Sigmoid colon (tissue), 7 donors: Measurements from ENCODE around the gene SPATA6. TPM values are rescaled to one million over a fixed set of nuclear protein-coding genes. Genes with fewer than 3 reads are reported as not detected.
"Not testable (repeated sequence)": the region's sequence is repeated elsewhere in the genome, so short reads cannot be mapped to it uniquely, and the experiment has no call there.

Source experiments
- DNase-seq: peaks from one replicate; pipeline ENCODE4 v3.0.0-alpha.2; 2019
- H3K27ac ChIP-seq, 4 donors: fragments of 200-600 bp; sonication (generic); one replicate each; pipeline ENCODE4 v1.5.1; 2016 to 2019; ENCODE audit warnings: mild to moderate bottlenecking in 1 of 4
- H3K27me3 ChIP-seq, 3 donors: fragments of 200-600 bp; sonication (generic); one replicate each; pipeline ENCODE4 v1.5.1; 2019; ENCODE audit warnings: mild to moderate bottlenecking in 1 of 3
- H3K36me3 ChIP-seq, 4 donors: fragments of 200-600 bp; sonication (generic); one replicate each; pipeline ENCODE4 v1.5.1; 2016 to 2019
- H3K4me1 ChIP-seq, 4 donors: fragments of 200-600 bp; sonication (generic); one replicate each; pipeline ENCODE4 v1.5.1; 2017 to 2019
- H3K4me3 ChIP-seq, 4 donors: fragments of 200-600 bp; sonication (generic); one replicate each; pipeline ENCODE4 v1.5.1; 2017 to 2019; ENCODE audit warnings: mild to moderate bottlenecking in 2 of 4, moderate library complexity in 1 of 4
- H3K9me3 ChIP-seq, 4 donors: fragments of 200-600 bp in 3 of 4; sonication (generic) in 3 of 4; one replicate each; pipeline versions ENCODE4 v1.5.1 to v1.6.1; 2013 to 2019
- EP300 ChIP-seq, 4 donors: sonication (generic); formaldehyde crosslinking; IDR thresholded peaks; one replicate each; pipeline ENCODE4 v1.6.1; 2017; ENCODE audit warnings: antibody characterized with exemption in 4 of 4
- POLR2A ChIP-seq, 2 donors: fragments of 450-650 bp; IDR thresholded peaks; one replicate each; pipeline ENCODE4 v1.6.1; 2016; ENCODE audit warnings: antibody characterized with exemption in 2 of 2, mild to moderate bottlenecking in 2 of 2, moderate library complexity in 2 of 2
- POLR2AphosphoS5 ChIP-seq, 4 donors: sonication (generic); formaldehyde crosslinking; IDR thresholded peaks; one replicate each; pipeline ENCODE4 v1.6.1; 2017; ENCODE audit warnings: antibody characterized with exemption in 4 of 4
- WGBS, 2 donors: extraction: QIAGEN DNeasy Blood & Tissue Kit; methylation state at CpG; one replicate each; pipeline ENCODE4 v1.1.7; 2013; 5-methylcytosine and 5-hydroxymethylcytosine counted together
- intact Hi-C: fragments of 100-400 bp; cut with DNase I; formaldehyde crosslinking; loops from one replicate; pipeline ENCODE4 v1.15.1; 2023
- polyA plus RNA-seq, 3 donors: library from polyadenylated mRNA; stranded (reverse); fragments of 200-250 nt; gene quantifications; one replicate each; pipeline ENCODE4 v1.2.3, GENCODE V29; 2013
- total RNA-seq, 4 donors: library from RNA; depleted of rRNA; stranded (reverse); fragments of >200 nt; gene quantifications; one replicate each; pipeline ENCODE4 v1.1.0, GENCODE V29; 2016
- TF ChIP-seq, protein P1 (sequence below), 4 experiments: fragments of 450-650 bp in 3 of 4; fragments of 200-600 bp in 1 of 4; IDR thresholded peaks; one replicate each; pipeline ENCODE4 v1.5.1; 2016 to 2019; ENCODE audit warnings: antibody characterized with exemption in 4 of 4, mild to moderate bottlenecking in 3 of 4, moderate library complexity in 2 of 4
- donor health status: healthy with polysubstance abuse.
- donor health status: Bipolar disorder and iron deficiency.
- donor health status: healthy.

Gene SPATA6
- total RNA-seq (10 to 100 TPM; 17.6 to 31.4 (median 19.3) TPM), polyA plus RNA-seq (1 to 10 TPM; 3.7 to 4.8 (median 3.8) TPM)

DNA sequence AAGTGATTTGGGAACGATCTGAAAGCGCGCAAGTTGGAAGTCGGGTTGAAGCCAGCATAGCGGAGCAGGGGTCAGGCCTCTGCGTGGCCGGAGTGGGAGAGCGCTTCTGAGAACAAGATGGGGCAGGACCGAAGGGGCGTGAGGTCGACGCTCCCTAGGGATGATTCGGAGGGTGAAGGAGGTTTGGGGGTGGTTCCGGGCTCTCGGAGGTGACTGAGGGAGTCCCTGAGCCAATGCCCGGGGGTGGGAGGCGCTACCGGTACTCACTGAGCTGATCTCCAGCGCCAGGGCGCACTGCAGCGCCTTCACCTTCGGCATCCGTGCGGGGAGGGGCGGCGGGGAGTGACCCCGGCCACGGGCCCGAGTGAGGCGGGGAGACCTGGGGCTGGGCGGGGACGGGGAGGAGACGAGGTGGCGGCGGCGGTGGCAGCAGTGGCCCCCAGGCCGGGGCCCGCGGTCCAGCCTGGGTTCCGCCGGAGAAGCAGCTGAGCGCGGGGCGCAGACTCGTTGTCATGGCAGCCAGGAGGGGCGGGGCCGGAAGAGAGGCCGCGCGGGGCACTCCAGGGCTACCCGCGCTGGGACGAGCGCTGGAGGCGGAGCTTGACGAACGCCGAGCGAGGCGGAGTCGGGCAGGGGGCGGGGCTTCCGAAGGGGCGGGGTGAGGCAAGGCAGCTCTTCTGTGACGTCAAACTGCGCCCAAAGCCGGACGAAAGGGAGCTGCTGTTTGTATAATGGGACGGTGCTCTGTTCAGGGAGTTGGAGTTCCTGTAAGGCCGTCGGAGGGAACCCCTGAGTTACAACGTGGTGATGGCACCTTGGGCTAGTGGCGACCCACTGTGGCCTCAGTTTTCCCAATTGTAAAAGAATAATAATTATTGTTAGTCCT is at the start of gene SPATA6:
TSS of gene SPATA6 (minus strand) at position 514 of the 886 bp plus-strand sequence. CDS start at position 318, 196 bp downstream.
- H3K4me3 ChIP-seq, result peak within 1 kb of the TSS; percentile 70 to 95 (median 84)
- WGBS, 2 donors, result 1% methylated on average over 73 of the region's 73 CpGs
- H3K9me3 ChIP-seq, result no peaks in the 10 kb centered on the region
- DNase-seq, result peak; percentile 99
- H3K4me1 ChIP-seq, result peaks cover 0 to 29% (median 22%) of the 10 kb centered on the region in 4 donors
- H3K27ac ChIP-seq, result peak within 1 kb of the TSS; percentile 89 to 96 (median 96)
- TF ChIP-seq EP300 (IDR thresholded peaks at IDR 0.05) (no peak), POLR2A (IDR thresholded peaks at IDR 0.05) (peak; percentile 63 to 79), POLR2AphosphoS5 (IDR thresholded peaks at IDR 0.05) (peak; percentile 88 to 98 (median 92))
- TF ChIP-seq, protein P1, sequence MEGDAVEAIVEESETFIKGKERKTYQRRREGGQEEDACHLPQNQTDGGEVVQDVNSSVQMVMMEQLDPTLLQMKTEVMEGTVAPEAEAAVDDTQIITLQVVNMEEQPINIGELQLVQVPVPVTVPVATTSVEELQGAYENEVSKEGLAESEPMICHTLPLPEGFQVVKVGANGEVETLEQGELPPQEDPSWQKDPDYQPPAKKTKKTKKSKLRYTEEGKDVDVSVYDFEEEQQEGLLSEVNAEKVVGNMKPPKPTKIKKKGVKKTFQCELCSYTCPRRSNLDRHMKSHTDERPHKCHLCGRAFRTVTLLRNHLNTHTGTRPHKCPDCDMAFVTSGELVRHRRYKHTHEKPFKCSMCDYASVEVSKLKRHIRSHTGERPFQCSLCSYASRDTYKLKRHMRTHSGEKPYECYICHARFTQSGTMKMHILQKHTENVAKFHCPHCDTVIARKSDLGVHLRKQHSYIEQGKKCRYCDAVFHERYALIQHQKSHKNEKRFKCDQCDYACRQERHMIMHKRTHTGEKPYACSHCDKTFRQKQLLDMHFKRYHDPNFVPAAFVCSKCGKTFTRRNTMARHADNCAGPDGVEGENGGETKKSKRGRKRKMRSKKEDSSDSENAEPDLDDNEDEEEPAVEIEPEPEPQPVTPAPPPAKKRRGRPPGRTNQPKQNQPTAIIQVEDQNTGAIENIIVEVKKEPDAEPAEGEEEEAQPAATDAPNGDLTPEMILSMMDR (IDR thresholded peaks at IDR 0.05), result no peak
- H3K27me3 ChIP-seq, result no peaks in the 10 kb centered on the region
- intact Hi-C loops, result loop anchor here (5.0 kb wide), 1 partner anchor 300 kb away; no protein-coding TSS in a partner anchor
- no peaks in the 10 kb centered on the region for H3K36me3 ChIP-seq

- H3K4me3 ChIP-seq, H3K9me3 ChIP-seq, H3K27me3 ChIP-seq, H3K36me3 ChIP-seq, DNase-seq, intact Hi-C loops, H3K27ac ChIP-seq, H3K4me1 ChIP-seq: not testable (repeated sequence)
- WGBS, 2 donors, result 82 to 87% methylated on average over 6 of the region's 6 CpGs
These were observed 47.9 kb upstream of the SPATA6 start for GRCh38 chr1:48519896-48520295.

GRCh38 chr1:48506870-48507269 is 34.9 kb upstream of the SPATA6 start:
- 0 to 2% methylated on average over 1 of the region's 1 CpG for WGBS, 2 donors
- no peak for DNase-seq
- TF ChIP-seq, protein P1 (IDR thresholded peaks at IDR 0.05), result no peak
- TF ChIP-seq POLR2A (IDR thresholded peaks at IDR 0.05), result no peak
- TF ChIP-seq POLR2AphosphoS5 (IDR thresholded peaks at IDR 0.05), result no peak
- TF ChIP-seq EP300 (IDR thresholded peaks at IDR 0.05), result no peak
- H3K36me3 ChIP-seq, result no peaks in the 10 kb centered on the region
- intact Hi-C loops, result no loop called here
- H3K27ac ChIP-seq, result no peak overlapping the region
- H3K4me3 ChIP-seq, result no peak overlapping the region
- no peaks in the 10 kb centered on the region for H3K4me1 ChIP-seq
- H3K27me3 ChIP-seq, result no peaks in the 10 kb centered on the region
- H3K9me3 ChIP-seq, result no peaks in the 10 kb centered on the region

DNA sequence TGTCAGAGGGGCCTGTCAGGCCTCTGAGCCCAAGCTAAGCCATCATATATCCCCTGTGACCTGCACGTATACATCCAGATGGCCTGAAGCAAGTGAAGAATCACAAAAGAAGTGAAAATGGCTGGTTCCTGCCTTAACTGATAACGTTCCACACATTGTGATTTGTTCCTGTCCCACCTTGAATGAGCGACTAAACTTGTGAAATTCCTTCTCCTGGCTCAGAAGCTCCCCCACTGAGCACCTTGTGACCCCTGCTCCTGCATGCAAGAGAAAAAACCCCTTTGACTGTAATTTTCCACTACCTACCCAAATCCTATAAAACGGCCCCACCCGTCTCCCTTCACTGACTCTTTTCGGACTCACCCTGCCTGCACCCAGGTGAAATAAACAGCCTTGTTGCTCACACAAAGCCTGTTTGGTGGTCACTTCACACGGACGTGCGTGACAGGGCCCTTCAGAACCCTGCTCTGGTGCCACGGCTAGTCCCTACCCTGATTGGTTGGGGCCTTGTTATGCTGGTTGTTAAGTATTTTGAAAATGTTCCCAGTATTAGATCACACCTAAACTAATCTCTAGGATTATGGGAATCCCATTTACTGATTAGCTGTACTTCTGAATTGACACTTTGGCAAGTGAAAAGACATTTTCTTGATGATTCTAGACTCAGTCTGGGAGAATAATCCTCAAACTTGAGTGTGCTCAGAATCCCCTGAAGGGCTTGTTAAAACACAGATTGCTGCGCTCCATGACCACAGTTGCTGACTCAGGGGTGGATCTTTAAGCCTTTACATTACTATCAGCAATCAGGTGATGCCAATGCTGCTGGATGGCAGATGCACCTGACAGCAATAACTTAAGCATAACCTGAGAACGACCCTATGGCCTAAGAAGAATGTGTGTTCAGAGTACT is 28.8 kb upstream of the SPATA6 start:
- no peaks in the 10 kb centered on the region for H3K36me3 ChIP-seq
- H3K27ac ChIP-seq, result no peak overlapping the region
- no peaks in the 10 kb centered on the region for H3K9me3 ChIP-seq
- no peak for DNase-seq
- TF ChIP-seq EP300 (IDR thresholded peaks at IDR 0.05) (no peak), POLR2AphosphoS5 (IDR thresholded peaks at IDR 0.05) (no peak)
- WGBS, 2 donors, result 52 to 71% methylated on average over 12 of the region's 12 CpGs
- H3K4me1 ChIP-seq, result no peaks in the 10 kb centered on the region
- H3K4me3 ChIP-seq, result no peak overlapping the region
- intact Hi-C loops, result no loop called here
- no peaks in the 10 kb centered on the region for H3K27me3 ChIP-seq

DNA sequence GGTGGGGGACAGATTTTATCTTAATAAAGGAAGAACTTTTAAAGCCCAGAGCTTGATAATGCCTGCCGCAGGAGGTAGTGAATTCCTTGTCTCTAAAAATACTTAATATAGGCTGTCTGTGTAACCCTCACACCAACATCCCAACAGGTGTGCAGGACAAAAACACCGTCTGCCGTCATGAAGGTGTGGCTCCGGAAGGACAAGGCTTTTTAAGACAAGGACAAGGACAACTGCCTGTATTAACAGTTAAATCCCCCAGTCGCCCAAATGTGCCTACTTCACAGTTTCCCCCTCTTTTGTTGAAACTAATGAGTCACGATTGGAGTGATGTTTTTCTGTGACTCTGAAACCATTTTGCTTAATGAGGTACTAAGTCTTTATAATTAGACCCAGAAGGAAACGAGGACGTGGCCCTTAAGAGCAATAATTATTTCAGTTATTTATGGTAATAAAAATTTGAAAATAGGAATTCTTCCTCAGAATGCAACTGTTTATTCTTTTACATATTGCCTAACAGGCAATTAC is 27.3 kb upstream of the SPATA6 start:
- WGBS, 2 donors, result 75 to 87% methylated on average over 8 of the region's 8 CpGs
- no peak for DNase-seq
- intact Hi-C loops, result loop anchor here (5.0 kb wide), 3 partner anchors 47 to 392 kb away; no protein-coding TSS in a partner anchor
- TF ChIP-seq POLR2AphosphoS5 (IDR thresholded peaks at IDR 0.05) (no peak), EP300 (IDR thresholded peaks at IDR 0.05) (no peak), POLR2A (IDR thresholded peaks at IDR 0.05) (no peak)
- TF ChIP-seq, protein P1 (IDR thresholded peaks at IDR 0.05), result no peak
- H3K27ac ChIP-seq, result no peak overlapping the region
- H3K9me3 ChIP-seq, result no peaks in the 10 kb centered on the region
- no peak overlapping the region for H3K4me3 ChIP-seq
- H3K36me3 ChIP-seq, result no peaks in the 10 kb centered on the region
- H3K4me1 ChIP-seq, result peaks cover 0 to 6% (median 5%) of the 10 kb centered on the region in 4 donors
- no peaks in the 10 kb centered on the region for H3K27me3 ChIP-seq
